Activated naive CD4-positive, alpha-beta T cell (primary cell): ENCODE data around the gene MCM7.

Experiments used
- DNase-seq, 4 experiments: peaks; one replicate each; lab custom pipeline; 2025; lab: John Stamatoyannopoulos, UW

Gene MCM7

GRCh38 chr7:100071018-100071723 is 30.0 kb downstream of the MCM7 start:
- DNase-seq: no peak

- DNase-seq: no peak
Observed at GRCh38 chr7:100069991-100070390, 31.2 kb downstream of the MCM7 start.

- DNase-seq: no peak
Observed at GRCh38 chr7:100066953-100067352, 34.2 kb downstream of the MCM7 start.

- no peak for DNase-seq
Observed at GRCh38 chr7:100065452-100066186, 35.6 kb downstream of the MCM7 start.

- no peak for DNase-seq
Observed at GRCh38 chr7:100064162-100064561, 37.0 kb downstream of the MCM7 start.

GRCh38 chr7:100063376-100063775 is 37.8 kb downstream of the MCM7 start:
- no peak for DNase-seq

- DNase-seq: no peak
Observed at GRCh38 chr7:100061518-100062193, 39.5 kb downstream of the MCM7 start.

GRCh38 chr7:100059251-100059739 is 41.9 kb downstream of the MCM7 start:
- DNase-seq: no peak

- no peak for DNase-seq
Observed at GRCh38 chr7:100057006-100057405, 44.2 kb downstream of the MCM7 start.

- no peak for DNase-seq
Observed at GRCh38 chr7:100053215-100053614, 48.0 kb downstream of the MCM7 start.

GRCh38 chr7:100051611-100052010 is 49.6 kb downstream of the MCM7 start:
- DNase-seq: no peak

GRCh38 chr7:100049441-100050291 is 51.5 kb downstream of the MCM7 start, which contains the start of gene ZSCAN21:
Gene ZSCAN21 (plus strand): TSS chr7:100049774. CDS start chr7:100057007, 7,233 bp downstream.
- peak; percentile 51 to 66 (median 60) for DNase-seq

- no peak for DNase-seq
Observed at GRCh38 chr7:100048680-100049079, 52.5 kb downstream of the MCM7 start.

- DNase-seq: no peak
Observed at GRCh38 chr7:100044718-100045117, 56.5 kb downstream of the MCM7 start.
